Stimulated activated naive B cell treated with anti-CD40 and anti-IgM and Interleukin-4, amounts not matched to agents 10 μg/mL and 1 μg/mL and 100 μg/mL, for 72 hours (primary cell): Measurements from ENCODE around the gene EXD3.

Experiments
- ATAC-seq, 2 donors: fragments of 150-1000 bp; cut with Tn5 transposase; replicated peaks; 2 replicates each; pipeline ENCODE4 v1.10.0; 2021; ENCODE audit warnings: moderate library complexity in 1 of 2
- DNase-seq: peaks from one replicate; pipeline ENCODE4 v3.0.0; 2021
- H3K27ac Mint-ChIP-seq: one replicate; pipeline ENCODE4 v1.8.0; 2022; ENCODE audit warnings: mild to moderate bottlenecking, mixed read lengths
- H3K27me3 Mint-ChIP-seq, 2 donors: one replicate each; pipeline ENCODE4 v1.8.0; 2022; ENCODE audit warnings: mixed read lengths in 2 of 2
- H3K36me3 Mint-ChIP-seq, 2 donors: one replicate each; pipeline ENCODE4 v1.8.0; 2022; ENCODE audit warnings: mixed read lengths in 2 of 2, mild to moderate bottlenecking in 1 of 2
- H3K4me1 Mint-ChIP-seq, 2 donors: one replicate each; pipeline ENCODE4 v1.8.0; 2022; ENCODE audit warnings: mixed read lengths in 2 of 2, mild to moderate bottlenecking in 1 of 2
- H3K4me3 Mint-ChIP-seq, 2 donors: one replicate each; pipeline ENCODE4 v1.8.0; 2022; ENCODE audit warnings: mild to moderate bottlenecking in 2 of 2, mixed read lengths in 2 of 2, moderate library complexity in 1 of 2
- H3K9me3 Mint-ChIP-seq, 2 donors: one replicate each; pipeline ENCODE4 v1.8.0; 2022; ENCODE audit warnings: mixed read lengths in 2 of 2, mild to moderate bottlenecking in 1 of 2

Gene EXD3

DNA sequence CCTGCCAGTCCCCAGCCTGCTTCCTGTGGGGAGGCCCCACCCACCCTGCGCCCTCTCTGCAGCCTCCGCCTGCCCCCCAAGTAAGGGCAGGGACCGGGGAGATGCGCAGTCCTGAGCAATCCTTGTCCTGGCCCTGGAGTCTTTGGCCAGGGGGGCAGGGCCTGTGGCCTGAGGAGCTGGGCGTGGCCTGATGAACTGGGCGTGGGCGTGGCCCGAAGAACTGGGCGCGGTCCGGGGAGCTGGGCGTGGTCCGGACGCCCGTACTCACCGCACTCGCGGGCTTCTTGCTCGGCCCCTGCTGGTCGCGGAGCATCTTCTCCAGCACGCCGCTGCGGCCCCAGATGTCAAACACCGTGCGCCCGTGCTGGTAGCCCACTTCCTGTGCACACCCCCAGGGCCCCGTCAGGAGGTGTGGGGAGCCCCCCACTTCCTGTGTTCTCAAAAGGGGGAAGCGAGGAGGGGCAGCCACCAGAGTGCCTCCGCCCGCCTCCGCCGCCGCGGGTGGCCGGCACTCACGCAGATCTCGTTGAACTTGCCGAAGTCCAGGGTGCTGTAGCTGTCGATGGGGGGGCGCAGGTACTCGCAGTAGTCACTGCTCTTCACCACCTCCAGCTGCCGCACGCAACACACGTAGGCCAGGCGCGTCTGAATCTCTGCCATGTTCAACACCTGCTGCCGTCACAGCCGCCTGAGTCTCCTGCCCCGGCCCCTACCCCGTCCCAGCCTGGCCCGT lies 38.9 kb upstream of the EXD3 start:
- peak overlapping the region; percentile 63 to 82 for H3K4me3 Mint-ChIP-seq
- H3K9me3 Mint-ChIP-seq = no peaks in the 10 kb centered on the region
- no peaks in the 10 kb centered on the region for H3K27me3 Mint-ChIP-seq
- H3K27ac Mint-ChIP-seq = peak overlapping the region; percentile 89
- ATAC-seq = peak; percentile 82
- H3K36me3 Mint-ChIP-seq = peaks cover 0 to 6% of the 10 kb centered on the region in 2 donors
- peaks cover 16 to 25% of the 10 kb centered on the region in 2 donors for H3K4me1 Mint-ChIP-seq
- DNase-seq = peak; percentile 86

DNA sequence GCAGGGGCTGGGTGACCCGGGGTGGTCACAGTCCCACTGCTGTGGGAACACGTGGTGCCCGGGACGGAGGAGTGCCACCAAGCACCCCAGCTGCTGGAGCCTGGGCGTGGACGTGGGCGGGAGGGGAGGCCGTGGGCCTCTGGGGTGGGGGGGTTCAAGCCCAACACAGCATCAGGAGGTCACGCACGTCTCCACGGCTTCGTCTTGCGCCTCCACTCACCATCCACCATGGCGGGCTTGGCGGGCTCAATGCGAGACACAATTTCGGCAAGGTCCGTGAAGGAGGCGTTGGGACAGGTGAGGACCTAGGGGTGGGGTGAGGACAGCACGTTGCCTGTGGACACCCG lies 38.3 kb upstream of the EXD3 start:
- H3K4me3 Mint-ChIP-seq = peak overlapping the region; percentile 36 to 82
- H3K4me1 Mint-ChIP-seq = peaks cover 17 to 30% of the 10 kb centered on the region in 2 donors
- no peaks in the 10 kb centered on the region for H3K27me3 Mint-ChIP-seq
- ATAC-seq (no peak), DNase-seq (no peak)
- H3K9me3 Mint-ChIP-seq = no peaks in the 10 kb centered on the region
- H3K36me3 Mint-ChIP-seq = peaks cover 0 to 7% of the 10 kb centered on the region in 2 donors
- no peak overlapping the region for H3K27ac Mint-ChIP-seq

DNA sequence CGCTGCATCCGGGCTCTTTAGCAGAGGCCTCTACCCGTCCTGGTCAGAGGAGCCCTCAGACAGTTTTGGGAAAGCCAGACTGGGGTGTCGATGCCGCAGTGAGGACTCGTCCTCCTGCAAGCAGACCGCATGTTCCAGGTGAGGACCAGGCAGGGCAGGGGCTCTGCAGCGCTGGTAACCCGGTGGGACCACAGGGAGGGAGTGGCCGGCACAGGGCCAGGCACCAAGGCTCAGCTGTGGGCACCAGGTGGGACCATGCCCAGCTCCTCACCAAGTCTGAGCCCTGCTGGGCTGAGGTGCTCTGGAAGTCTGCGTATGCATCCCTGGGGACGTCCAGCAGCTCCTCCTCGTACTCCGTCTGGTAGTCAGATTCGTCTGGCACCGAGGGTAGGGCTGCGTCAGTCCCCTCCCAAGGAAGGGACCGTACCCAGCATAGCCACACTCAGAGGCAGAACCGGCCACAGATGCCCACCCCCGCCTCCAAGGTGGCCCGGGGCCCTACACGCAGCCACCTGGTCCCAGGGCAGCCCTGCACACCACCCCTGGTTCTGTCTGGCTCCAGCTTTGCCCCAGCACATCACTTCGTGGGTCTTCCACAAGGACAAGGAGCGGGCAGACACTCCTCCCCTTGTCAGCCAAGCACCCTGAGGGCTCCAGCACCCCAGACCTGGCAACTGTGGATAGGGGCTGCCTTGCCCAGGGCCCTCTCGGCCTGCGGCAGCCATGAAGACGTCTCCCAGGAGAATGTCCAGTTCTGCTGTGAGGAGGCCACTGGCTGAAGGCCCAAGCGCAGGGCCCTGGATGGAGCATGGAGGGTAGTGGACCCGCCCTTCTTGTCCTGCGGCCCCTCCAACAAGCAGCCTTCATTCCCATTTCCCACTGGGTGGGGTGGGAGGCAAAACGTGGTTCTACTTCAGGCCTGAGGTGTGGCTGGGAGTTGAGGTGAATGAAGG lies 37.7 kb upstream of the EXD3 start:
- Mint-ChIP-seq H3K4me1 (peaks cover 20 to 34% of the 10 kb centered on the region in 2 donors), H3K4me3 (peak overlapping the region; percentile 36 to 82), H3K27ac (peak overlapping the region; percentile 31), H3K27me3 (no peaks in the 10 kb centered on the region), H3K9me3 (no peaks in the 10 kb centered on the region), H3K36me3 (peaks cover 2 to 14% of the 10 kb centered on the region in 2 donors)
- ATAC-seq (no peak), DNase-seq (no peak)

GRCh38 chr9:137459601-137460362 lies 36.8 kb upstream of the EXD3 start:
- Mint-ChIP-seq H3K4me1 (peaks cover 24 to 43% of the 10 kb centered on the region in 2 donors), H3K4me3 (peak overlapping the region; percentile 63 to 79), H3K36me3 (peaks cover 2 to 17% of the 10 kb centered on the region in 2 donors), H3K9me3 (no peaks in the 10 kb centered on the region), H3K27me3 (no peaks in the 10 kb centered on the region), H3K27ac (peak overlapping the region; percentile 79)
- DNase-seq (no peak), ATAC-seq (no peak)

DNA sequence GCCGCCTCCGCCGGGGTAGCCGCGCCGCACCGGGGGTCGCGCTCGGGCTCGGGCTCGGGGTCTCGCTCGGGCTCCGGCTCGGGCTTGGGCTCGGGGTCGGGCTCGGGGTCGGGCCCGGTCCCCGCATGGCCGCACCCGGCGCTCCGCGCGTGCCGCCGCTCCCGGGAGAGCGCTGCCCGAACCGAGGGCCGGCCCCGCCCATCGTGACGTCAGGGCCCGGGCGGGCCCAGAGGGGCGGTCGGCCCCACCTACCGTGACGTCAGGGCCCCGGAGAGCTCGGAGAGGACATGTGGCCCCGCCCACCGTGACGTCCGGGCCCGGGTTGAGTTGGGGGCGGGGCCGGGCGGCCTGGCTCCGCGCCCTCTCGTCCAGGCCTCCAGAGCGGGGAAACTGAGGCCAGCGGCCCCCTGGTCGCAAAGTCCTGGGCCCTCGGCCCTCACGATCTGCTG lies 36.2 kb upstream of the EXD3 start, which contains the start of gene NSMF:
TSS of gene NSMF (minus strand) at position 183 of the 449 bp plus-strand sequence. CDS start 232 bp downstream, outside the sequence.
- peaks cover 2 to 21% of the 10 kb centered on the region in 2 donors for H3K36me3 Mint-ChIP-seq

DNA sequence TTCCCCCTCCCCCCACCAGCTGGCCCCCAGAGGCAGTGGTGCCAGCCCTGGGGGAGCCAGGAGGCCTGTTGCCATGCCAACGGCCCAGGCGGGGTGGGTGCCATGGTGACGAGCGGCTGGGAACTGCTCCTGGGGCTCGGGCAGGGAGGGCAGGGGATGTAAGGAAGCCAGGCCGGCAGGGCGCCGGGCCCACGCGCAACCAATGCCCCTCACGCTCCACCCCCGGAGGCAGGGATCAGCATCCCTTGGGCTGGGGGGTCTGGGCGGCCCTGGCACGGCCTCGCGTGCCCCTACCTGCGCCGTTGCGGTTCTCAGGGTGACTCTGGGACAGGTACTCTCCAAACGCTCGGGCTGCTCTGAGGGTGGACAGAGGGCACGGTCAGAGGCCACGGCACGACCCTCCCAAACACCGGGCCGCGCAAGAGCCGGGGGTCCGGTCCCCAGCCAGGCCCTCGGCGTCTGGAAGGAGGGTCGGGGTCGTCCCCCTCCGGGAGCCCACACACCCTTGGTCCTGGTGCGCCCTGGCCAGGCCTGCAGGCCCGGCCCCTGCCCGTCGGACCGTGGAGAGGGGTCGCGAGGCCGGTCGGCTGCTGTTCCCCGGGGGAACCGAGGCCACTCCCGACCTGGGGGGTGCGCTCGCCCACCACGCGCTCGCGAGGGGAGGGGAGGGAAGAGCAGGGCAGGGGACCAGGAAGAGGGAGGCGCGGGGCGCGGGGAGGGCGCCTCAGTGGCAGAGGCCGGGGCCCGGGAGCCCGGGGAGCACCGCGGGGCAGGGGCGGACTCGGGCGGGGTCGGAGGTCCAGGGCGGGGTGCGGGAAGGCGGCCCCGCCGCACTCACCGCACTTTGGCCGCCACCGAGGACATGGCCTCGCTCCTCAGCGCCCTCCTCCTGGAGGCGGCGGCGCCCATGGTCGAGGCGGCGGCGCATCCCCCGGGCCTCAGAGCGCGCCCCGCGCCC lies 35.5 kb upstream of the EXD3 start:
- no peak overlapping the region for H3K27ac Mint-ChIP-seq
- H3K36me3 Mint-ChIP-seq = peaks cover 6 to 24% of the 10 kb centered on the region in 2 donors
- DNase-seq (no peak), ATAC-seq (peak; percentile 15 to 19)
- H3K4me3 Mint-ChIP-seq = peak overlapping the region; percentile 56 to 58
- H3K4me1 Mint-ChIP-seq = peaks cover 30 to 53% of the 10 kb centered on the region in 2 donors
- H3K9me3 Mint-ChIP-seq = no peaks in the 10 kb centered on the region
- no peaks in the 10 kb centered on the region for H3K27me3 Mint-ChIP-seq

More for the DNA sequence above, 36.2 kb upstream of the EXD3 start, which contains the start of gene NSMF:
- DNase-seq = peak; percentile 90
- no peaks in the 10 kb centered on the region for H3K9me3 Mint-ChIP-seq
- peak within 1 kb of the TSS; percentile 79 for H3K27ac Mint-ChIP-seq
- peak within 1 kb of the TSS; percentile 63 to 79 for H3K4me3 Mint-ChIP-seq
- ATAC-seq = peak; percentile 74 to 78
- peaks cover 28 to 49% of the 10 kb centered on the region in 2 donors for H3K4me1 Mint-ChIP-seq
- H3K27me3 Mint-ChIP-seq = no peaks in the 10 kb centered on the region

DNA sequence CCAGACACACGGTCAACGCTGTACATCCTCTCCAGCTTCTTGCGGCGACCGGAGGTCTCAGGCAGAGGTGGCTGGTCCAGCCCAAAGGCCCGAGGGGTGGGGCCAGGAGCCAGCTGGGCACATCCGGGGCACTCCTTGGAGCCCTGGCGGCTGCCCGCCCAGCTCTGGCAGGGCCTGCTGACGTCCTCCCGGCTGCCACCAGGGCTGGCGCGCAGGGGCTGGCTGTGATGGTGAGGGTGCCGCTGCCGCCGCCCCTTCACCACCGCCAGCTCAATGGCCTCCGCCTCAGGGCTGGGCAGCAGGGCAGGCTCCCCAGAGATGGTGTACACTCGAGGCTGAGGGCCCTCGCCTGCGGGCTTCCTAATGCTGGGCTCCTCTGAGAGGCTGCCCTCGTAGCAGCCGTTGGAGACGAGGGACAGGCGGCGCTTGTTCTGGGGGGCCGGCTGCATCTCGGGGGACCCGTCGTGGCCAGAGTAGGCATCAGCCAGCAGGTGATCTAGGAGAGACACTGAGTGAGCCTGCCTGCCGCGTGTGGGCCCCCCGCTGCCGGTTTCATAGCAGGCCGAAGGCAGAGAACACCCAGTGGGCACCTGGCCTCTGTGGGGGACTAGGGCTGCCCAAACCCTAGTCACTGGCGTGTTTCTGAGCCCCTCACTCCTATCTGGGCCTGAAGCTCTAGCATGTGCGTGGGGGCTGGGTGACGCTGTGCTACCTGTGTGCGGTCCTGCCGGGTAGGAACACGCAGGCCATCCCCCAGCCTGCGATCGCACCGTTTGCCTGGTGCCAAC lies 34.6 kb upstream of the EXD3 start:
- Mint-ChIP-seq H3K4me3 (peak overlapping the region; percentile 59 to 70), H3K27ac (no peak overlapping the region), H3K9me3 (no peaks in the 10 kb centered on the region), H3K27me3 (no peaks in the 10 kb centered on the region), H3K4me1 (peaks cover 27 to 58% of the 10 kb centered on the region in 2 donors), H3K36me3 (peaks cover 9 to 24% of the 10 kb centered on the region in 2 donors)
- DNase-seq (no peak), ATAC-seq (no peak)

GRCh38 chr9:137456864-137457405 lies 34.0 kb upstream of the EXD3 start:
- Mint-ChIP-seq H3K36me3 (peaks cover 14 to 31% of the 10 kb centered on the region in 2 donors), H3K27me3 (no peaks in the 10 kb centered on the region), H3K4me1 (peaks cover 30 to 64% of the 10 kb centered on the region in 2 donors), H3K4me3 (peak overlapping the region in 1 of 2 donors; percentile 16), H3K27ac (no peak overlapping the region), H3K9me3 (no peaks in the 10 kb centered on the region)
- DNase-seq (no peak), ATAC-seq (no peak)

- Mint-ChIP-seq H3K27me3 (no peaks in the 10 kb centered on the region), H3K9me3 (no peaks in the 10 kb centered on the region), H3K4me1 (peaks cover 30 to 68% of the 10 kb centered on the region in 2 donors), H3K4me3 (no peak overlapping the region), H3K27ac (peak overlapping the region; percentile 57), H3K36me3 (peaks cover 14 to 31% of the 10 kb centered on the region in 2 donors)
- ATAC-seq (no peak), DNase-seq (no peak)
Measured at GRCh38 chr9:137456061-137456863, 33.3 kb upstream of the EXD3 start.

GRCh38 chr9:137455359-137455991 lies 32.5 kb upstream of the EXD3 start:
- H3K27ac Mint-ChIP-seq = peak overlapping the region; percentile 62
- no peaks in the 10 kb centered on the region for H3K27me3 Mint-ChIP-seq
- H3K4me3 Mint-ChIP-seq = peak overlapping the region in 1 of 2 donors; percentile 81

More at GRCh38 chr9:137455359-137455991, 32.5 kb upstream of the EXD3 start:
- H3K9me3 Mint-ChIP-seq = no peaks in the 10 kb centered on the region
- H3K4me1 Mint-ChIP-seq = peaks cover 25 to 64% of the 10 kb centered on the region in 2 donors
- ATAC-seq (peak in 1 of 2 donors; percentile 10), DNase-seq (no peak)
- H3K36me3 Mint-ChIP-seq = peaks cover 14 to 31% of the 10 kb centered on the region in 2 donors
